Adrenal gland (tissue), 5 donors: ENCODE measurements around the gene PAQR5.

Experiments
- CTCF ChIP-seq, 6 experiments: fragments of 450-650 bp in 4 of 6; fragments of 200-600 bp in 2 of 6; sonication (generic) in 1 of 6; IDR thresholded peaks; 1 replicate in 5 of 6; 2 replicates in 1 of 6; pipeline versions ENCODE4 v1.5.1 to v1.8.0; 2016 to 2021; ENCODE audit warnings: antibody characterized with exemption in 6 of 6, mild to moderate bottlenecking in 2 of 6, moderate library complexity in 1 of 6
- POLR2A ChIP-seq, 2 donors: fragments of 450-650 bp; IDR thresholded peaks; one replicate each; pipeline ENCODE4 v1.6.1; 2017; ENCODE audit warnings: antibody characterized with exemption in 2 of 2, mild to moderate bottlenecking in 2 of 2, moderate library complexity in 1 of 2
- donor health status: DM: no; HTN: no; CAD: no.

GRCh38 chr15:69417581-69417980 lies 118.9 kb downstream of the PAQR5 start:
- TF ChIP-seq CTCF (IDR thresholded peaks at IDR 0.05): no peak
- TF ChIP-seq POLR2A (IDR thresholded peaks at IDR 0.05): no peak
